ENCODE measurements around the gene C1QTNF2.

The C1QTNF2 gene

DNA sequence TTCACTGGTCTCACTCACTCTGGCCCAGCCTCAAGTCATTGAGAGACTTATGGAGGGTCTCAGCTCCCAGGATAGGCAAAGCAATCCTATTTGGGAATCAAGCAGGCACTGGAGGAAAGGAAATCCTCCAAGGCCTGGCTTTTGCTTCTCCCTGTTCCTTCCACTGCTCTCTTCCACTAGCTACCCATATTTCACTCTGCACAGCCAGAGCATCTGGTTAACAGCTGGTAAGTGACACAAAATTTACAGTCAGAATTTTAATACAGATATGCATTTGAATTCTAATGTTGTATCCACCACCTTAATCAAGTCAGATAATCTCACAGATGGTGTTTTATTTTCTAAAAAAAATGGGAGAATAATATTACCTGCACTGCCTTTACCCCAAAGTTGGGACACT lies 868 bp upstream of the C1QTNF2 start:
- no peak for DNase-seq

DNA sequence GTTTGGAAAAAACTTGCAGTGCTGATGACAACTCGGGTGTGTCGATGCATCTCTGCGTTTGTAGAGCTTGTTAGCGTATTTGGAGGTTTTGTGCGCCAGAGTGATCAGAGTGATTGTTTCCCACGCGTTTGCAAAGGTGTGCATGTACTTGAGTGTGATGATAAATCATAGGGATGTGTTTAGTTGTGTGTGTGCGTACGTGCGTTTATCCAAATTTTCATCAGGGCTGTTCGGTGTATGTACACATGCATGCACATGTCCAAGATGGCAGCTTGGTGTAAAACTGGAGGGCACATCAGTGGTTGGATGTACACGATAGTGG lies 248 bp upstream of the C1QTNF2 start:
- no peak for DNase-seq

DNA sequence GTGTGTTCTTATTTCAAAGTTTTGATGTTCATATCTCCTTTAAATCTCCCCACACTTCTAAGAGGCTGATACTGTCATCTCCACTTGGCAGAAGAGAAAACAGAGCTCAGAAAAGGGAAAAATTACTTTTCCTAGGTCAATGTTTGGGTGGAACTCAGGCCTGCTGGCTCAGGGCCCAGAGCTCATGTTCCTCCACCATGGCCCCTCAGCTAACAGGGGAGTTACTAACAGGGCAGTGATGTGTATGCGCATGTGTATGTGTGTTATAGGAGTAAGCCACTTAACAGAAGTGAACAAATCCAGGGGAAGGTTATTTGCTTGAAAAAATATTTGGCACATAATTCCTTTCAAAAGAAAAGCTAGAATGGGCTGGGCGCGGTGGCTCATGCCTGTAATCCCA lies 2.5 kb downstream of the C1QTNF2 start:
- no peak for DNase-seq

DNA sequence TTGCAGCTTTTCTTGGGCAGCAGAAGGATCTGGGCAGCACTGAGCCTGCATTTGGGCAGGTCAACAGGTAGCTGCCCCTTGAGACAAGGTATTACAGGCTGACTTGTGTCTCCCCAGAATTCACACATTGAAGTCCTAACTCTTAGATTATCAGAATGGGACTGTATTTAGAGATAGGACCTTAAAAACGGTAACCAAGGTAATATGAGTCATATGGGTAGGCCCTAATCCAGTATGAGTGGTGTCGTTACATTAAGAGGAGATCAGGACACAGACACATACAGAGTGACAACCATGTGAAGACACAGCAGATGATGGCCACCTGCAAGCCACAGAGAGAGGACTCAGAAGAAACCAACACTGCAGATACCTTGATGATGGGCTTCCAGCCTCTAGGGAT lies 3.2 kb downstream of the C1QTNF2 start:
- DNase-seq = no peak

DNA sequence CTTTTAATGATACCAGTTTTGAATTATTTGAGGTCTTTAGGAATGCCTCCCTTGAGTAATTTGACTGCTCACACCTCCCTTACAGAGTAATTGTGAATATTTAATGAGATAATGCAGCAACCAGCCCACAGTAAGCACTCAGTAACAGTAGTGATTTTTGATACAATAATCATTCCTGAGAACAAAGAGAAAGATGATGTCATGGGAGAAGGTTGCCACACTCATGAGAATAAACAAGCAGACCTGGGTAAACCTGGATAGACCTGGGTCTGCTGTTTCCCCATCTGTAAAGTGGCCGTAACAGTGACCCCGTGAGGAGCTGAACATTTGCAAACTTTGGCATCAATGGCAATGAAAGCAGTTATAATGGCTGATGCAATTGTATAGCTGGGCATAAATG lies 4.2 kb downstream of the C1QTNF2 start:
- DNase-seq = no peak

DNA sequence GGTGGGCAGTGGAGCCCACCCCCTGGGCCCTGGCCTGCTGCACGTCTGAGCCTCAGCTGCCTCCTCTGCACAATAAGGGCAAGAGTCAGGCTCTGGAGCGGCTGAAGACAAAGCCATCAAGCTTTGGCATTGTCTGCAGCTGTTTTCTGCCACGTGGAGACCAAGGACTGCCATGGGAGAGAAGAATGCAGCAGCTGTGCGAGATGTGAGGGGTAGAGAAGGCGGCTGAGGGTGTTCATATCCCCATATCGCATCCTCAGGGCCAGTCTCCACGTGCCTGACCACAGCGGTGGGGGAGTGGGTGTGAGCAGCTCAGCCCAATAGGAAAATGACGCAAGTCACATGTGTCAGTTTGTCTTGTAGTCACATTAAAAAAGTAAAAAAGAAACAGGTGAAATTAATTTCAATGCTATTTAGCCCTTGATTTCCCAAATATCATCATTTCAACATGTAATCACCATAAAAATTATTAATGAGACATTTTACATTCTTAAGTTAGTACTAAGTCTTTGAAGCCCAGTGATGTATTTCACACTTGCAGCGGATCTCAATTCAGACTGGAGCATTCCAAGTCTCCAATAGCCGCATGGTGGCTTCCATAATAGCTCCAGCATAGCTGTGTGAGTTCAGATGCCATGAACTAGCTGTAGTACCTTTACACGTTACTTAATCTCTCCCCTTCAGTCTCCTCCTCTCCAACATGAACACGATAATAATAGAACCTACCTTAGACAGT lies 6.6 kb downstream of the C1QTNF2 start:
- peak; percentile 57 for DNase-seq

DNA sequence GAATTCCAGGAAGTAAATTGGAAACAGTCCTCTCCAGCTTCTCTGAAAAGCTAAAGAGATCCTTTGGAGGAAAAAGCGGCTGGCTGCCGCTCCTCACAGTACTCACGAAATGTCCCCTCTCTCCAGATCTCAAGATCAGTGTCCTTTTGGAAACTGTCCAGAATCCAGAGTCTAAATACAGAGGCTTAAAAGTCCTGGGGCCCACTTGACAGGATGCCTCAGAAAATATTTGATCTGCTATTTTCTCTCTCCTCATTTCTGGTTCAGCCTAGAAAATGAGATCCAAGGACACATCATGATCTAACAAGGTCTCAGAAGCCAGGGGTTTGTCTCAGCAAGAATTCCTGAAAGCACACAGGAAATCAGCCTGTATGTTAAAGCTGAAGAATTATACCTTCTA lies 7.2 kb downstream of the C1QTNF2 start:
- peak; percentile 23 for DNase-seq

DNA sequence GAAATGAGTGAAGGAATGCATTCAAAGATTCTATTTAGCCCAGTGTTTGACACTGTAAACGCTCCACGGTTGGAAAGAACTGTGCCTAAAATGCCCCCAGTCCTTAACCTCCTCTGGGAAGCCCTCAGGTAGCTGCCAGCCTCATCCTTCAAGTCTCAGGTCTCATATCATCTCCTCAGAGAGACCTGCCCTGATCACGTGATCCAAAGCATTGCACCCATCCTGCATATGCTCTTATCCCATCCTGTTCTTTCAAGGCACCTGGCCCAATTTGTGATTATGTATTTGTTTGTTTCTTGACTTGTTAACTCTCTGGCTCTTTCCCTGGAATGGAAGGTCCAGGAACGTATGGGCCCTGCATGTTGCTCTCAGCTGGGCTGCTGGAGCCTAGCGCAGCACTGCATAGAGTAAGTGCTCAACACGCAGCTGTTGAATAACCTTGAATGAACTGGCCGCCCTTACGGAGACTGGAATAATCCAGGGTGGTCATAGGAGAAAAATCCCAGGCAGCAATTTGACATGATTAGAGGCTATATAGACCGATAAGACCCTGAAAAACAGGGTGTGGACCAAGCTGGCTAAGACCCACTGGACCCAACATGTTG lies 8.7 kb downstream of the C1QTNF2 start:
- DNase-seq = no peak

DNA sequence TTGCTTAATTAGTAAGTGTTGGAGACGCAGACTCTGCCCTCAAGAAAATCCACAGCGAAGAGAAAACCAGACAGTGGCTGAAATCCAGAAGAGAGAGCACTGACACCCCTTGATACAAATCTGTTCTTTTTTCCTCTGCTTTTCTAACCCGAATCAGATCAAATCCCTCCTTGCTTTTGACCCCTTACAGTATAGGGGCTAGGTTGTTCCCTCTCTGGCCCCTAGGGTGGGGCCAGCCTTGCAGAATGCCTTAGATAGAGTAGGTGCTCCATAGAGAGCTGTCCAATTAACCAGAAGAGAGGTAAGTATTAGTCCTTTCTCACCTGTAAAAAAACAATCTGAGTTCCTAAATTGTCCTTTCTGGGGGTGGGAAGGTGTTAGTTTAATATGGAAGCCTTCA lies 10.1 kb downstream of the C1QTNF2 start:
- peak; percentile 28 for DNase-seq

DNA sequence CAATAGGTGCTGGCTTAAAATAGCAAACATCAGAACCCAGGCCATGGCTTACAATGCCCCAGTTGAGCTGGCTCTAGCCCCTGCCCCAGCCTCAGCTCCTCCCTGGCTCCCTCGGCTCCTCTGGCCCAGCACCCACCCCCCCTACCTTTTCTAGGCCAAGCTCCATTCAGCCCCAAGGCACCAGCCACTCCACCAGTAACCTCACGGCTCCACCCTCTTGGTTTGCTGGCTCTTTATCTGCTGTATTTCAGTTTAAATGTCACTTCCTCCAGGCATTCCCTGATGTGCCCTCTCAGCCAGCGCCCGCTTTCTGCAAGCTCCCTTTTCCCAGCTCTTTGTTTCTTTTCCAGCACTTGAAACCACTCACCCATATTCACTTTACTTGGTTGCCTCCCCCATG lies 10.6 kb downstream of the C1QTNF2 start:
- no peak for DNase-seq

DNA sequence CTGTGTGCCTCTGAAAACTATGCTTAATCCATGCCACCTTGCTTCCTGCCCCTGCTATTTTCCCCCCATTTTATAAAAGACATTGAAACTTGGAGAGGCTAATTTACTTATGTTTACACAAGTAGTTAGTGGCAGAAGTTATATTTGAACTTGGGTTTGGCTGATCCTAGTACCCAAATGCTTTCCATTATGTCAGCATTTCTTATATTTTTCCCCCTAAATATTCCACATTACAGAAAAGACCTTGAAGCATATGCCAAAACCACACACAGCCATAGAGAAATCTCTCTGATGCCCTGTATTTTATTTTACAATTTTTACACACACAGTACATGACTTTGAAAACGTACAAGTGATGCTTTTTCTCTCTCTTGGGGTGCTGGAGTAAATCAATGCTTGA lies 11.2 kb downstream of the C1QTNF2 start:
- no peak for DNase-seq

DNA sequence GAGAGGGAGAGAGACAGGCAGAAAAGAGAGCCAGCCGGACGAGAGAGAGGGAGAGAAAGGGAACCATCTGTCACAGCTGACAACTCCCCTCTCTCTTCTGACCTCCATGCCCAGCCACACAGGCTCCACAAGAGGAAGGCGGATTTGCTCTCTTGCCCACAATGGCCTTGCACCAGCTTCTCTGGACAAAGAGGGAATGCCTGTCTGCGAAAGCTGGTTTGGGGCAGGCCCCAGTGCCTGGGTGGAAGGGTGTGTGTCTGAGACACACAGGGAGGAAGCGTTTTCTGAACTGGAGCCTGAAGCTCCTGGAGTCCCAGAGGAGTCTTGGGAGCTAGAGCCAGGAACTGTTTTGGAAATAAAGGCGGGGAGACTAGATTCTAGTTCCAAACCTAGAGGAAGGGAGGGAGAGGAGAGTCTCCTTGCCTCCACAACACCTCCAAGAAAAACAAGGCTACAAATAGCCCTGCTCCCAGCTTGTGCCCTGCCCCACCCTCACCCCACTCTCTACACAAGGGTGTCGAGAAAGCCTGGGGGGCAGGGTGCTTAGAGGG lies 12.5 kb downstream of the C1QTNF2 start:
- no peak for DNase-seq

DNA sequence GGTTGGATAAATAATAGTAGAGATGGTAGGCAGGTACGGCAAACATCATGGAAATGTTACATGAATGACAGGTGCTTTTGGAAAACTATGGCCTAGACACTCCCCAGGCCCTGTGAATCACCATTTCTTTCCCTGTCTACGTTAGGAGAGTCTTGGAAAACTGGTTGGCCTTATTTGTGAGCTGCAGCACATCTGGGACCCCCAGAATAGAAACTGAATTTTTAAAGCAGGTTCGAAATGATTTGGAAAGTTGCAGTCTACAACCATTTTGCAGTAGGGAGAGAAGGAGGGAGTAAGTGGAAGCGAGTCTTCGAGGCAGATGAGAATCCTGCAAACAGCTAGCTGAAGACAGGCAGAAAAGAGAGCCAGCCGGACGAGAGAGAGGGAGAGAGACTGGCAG lies 13.0 kb downstream of the C1QTNF2 start:
- no peak for DNase-seq

DNA sequence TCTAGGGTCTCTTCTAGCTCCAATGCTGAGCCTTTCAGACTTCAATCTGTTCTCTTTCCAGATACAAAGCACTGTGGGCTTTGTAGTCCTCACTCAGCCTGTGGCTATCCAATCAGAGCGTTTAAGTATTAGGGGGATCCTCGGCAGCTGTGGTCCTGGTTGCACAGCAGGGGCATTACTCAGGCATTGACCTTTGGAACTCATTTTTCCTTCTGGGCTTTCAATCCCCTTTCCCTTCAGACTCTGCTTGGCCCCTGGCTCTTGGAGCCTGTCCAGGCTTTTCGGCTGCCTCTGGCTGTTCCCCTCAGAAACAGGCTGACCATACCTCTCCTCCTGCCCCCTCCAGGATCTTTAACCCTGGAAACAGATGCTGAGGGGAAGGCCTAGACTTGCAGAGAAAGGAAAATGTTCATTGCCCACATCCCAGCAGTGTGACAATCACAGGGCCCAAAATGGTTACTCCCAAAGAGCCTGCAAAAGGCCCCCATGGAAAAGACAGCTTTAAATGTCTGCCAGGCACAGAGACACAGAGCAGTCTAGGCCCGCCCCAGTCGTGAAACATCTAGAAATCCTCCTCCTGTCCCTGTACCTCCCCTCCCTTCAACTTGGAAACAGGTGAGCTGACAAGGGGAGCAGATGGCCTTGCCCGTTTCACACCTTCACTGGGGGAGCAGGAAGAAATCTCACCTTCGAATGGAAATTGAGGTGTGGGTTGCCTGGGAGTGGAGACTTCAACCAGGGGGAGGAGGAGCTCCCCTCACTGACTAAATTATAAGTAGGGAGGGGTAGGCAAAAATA lies 13.7 kb downstream of the C1QTNF2 start:
- no peak for DNase-seq

DNA sequence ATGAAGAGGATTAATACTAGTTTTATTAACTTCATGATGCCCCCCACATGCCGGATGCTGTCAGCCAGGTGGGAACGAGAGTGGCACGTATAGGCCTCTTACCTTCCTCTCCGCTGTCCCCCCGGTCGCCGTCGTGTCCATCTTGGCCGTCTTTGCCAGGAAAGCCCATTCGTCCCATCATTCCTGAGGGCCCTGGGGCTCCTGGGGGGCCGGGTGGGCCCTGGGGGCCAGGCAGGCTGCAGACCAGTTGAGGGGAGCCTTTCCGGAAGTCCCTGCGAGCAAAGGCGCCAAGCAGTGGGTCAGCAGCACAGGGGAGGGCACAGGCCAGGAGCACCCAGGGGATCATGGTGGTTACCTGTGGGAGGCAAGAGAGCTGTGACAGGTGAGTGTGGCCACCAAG lies 15.8 kb downstream of the C1QTNF2 start:
- no peak for DNase-seq

DNA sequence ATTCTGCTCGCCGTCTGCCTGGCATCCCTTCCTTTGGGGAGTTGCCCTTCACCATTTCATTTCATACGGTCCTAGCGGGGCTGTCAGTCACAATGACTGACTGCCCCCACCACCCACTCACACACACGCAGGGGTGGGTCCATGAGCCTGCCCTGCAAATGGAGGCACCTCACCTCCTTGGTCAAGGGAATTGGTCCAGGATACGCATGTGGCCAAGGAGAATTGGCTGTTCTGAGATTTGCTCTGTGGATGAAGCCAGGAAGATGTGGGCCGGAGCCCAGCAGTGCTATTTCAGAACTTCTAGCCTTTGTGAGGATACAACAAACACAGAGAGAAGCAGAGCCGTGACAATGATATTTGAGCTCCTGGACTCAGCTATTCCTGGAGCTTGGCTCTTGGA lies 17.0 kb downstream of the C1QTNF2 start:
- DNase-seq = no peak

DNA sequence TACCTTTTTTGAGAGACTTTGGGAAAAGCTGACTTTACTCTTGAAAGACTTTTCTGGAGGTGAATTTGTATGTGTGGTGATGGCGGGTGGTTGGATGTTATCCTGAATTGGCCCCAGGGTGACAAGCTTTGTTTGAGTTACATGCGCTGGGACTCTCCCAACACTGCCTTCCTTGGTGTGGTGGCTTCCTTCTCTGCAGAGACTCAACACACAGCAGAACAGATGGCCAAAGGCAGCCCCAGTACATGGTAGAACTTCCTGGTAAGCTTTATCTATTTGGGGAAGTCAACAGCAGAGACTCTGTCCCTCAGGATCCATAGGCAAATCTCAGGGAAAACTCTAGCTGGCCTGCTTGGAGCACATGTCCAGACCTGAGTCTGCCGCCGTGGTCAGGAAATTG lies 18.1 kb downstream of the C1QTNF2 start:
- DNase-seq = no peak

DNA sequence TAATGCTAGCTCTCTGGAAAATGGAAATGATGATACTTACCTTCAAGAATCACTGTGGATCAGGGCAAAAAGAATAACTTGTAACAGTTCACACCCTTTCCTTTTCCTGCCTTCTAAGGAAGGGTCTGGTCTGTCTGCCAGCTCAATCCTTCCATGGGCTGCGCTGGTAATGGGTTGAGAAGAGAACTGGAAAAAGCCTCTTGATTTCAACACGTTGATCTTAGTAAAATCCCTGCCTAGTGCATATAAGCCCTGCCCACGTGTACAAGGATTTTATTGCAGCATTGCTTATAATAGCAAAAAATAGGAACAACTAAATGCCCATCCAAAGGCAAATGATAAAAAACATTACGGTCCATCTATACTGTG lies 20.5 kb downstream of the C1QTNF2 start:
- DNase-seq = no peak

DNA sequence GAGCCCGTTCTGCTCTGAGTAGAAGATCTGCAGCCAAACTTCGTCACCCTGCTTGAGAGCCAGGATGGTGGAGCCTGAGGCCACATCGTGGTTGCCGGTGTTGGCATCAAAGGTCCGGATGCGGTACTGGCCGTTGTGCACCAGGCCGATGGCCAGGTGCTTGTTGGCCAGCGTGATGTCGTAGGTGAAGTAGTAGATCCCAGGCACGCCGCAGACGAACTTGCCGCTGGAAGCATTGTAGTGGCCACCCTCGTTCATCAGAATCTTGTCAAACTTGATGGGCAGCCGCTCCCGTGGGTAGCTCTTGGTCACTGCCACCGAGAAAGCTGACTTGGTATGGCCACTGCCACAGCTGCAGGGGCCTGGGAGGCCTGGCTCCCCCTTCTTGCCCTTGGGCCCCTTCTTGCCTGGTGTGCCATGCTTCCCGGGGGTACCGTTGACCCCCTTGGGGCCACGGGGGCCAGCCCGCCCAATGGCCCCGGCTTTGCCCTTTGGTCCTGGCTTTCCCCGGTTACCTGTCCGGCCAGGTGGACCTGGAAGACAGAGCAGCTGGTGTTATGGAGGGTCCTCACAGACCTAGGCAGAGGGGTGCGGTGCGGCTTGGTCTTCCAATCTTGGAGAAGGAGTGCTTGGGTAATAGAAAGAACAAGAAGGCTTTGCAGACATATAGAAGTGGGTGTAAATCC lies 21.0 kb downstream of the C1QTNF2 start:
- DNase-seq = no peak

DNA sequence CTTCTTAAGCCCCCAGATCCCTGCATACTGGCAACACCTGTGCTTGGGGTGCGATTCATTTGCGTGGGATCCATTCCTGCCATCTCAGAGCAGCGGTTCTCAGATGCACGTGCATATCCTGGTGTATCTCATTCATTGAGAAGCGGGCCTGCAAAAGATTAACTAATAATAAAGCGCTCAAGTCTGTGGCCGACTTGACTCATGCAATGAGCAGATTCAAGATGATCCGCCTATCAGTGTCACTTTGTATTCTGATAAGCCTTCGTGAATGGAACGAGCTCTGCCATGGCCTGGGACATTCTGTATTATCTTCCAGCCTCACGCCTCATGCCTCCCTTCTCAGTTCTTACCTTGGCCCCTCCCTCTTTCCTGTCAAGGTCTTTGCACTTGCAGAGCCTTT lies 22.3 kb downstream of the C1QTNF2 start:
- DNase-seq = no peak

DNA sequence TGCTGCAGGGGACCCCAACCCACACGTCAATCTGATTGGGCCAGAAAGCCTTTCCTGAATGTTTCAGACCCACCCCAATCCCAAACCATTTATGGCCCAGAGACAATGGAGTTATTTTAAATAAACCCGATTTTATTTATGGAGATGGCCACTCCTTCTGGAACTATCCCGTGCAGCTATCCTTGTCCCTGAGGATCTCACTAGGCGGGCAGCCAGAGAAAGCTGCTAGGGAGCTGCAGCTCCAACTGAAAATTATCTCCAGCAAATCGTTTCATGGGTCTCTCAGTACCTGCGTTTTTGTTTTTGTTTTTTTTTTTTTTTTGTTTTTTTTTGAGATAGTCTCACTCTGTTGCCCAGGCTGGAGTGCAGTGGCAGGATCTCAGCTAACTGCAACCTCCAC lies 23.0 kb downstream of the C1QTNF2 start:
- DNase-seq = no peak

DNA sequence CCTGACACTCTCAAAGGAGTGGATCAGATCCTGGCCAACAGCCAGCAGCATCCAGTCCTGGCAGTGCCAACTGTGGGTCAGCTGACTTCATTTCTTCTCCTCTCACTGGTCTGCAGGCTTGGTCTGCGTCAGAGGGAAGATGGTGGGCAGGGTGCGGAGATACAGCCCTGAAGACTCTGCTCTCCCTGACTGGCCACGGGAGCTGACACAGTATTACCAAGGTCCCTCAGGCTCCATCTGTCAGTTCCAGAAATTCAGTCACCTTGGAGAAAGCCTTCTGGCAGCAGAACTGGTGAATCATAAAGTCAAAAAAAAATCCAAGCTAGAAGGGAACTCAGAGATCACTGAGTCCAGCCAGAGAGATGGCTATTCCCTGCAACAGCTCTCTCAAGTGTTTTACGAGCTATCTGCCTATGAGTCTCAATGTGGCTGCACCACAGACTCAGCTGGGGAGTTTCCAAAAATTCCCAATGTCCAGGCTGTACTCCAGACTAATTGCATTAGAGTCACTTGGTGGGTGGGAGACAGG lies 27.9 kb downstream of the C1QTNF2 start:
- peak; percentile 55 for DNase-seq

DNA sequence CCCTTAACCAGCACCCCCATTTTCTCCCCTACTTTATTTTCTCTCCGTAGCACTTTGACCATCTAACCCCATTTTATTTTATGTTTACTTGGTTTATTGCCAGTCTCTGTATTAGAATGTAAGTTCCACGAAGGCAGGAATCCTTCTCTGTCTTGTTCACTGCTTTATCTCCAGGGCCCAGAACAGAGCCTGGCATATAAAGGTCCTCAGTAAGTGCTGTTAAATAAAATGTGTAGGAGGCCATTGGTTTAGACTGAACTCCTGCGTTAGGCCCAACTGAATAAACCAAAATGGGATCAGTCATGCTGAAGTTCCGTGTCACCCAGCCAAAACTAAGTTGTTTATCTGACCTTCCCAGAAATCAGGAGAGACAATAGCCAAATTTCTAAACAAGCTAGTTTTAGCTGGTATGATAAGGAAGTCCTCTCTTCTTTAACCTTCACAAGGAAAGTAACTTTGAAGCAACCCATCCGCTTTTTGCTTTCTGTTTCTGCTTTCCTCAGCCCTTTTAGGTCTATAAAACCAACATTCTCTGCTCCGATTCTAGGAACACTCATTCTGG lies 29.0 kb downstream of the C1QTNF2 start:
- no peak for DNase-seq
